ENCODE results near the gene DHRSX.

DNA sequence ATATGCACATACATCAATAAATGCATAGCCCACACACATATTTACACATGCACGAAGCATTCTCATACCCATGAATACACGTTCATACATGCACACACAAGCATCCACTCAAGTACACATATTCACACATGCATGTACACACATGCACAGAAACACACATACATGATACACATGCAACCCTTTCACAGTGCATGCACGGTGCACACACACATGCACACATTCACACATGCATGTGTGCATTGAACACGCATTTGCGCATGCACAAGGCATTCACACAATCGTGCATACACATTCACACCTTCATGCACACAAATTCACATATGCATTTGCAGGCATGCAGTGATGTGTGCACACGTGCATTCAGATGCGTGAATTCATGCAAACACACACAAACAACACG lies 324.5 kb downstream of the DHRSX start:
- TF ChIP-seq NFIC (IDR thresholded peaks at IDR 0.05) (no peak), KDM1A (IDR thresholded peaks at IDR 0.05) (no peak), CBX5 (IDR thresholded peaks at IDR 0.05; ENCODE audit: borderline replicate concordance, low read depth) (no peak), ZNF830 (CRISPR knock-in tag; IDR thresholded peaks at IDR 0.05) (no peak), IRF2 (CRISPR knock-in tag; IDR thresholded peaks at IDR 0.05) (no peak), RCOR1 (IDR thresholded peaks at IDR 0.05; ENCODE audit: borderline replicate concordance in 1 of 2, low read depth in 2 of 2, low read length in 2 of 2) (no peak), PHB2 (IDR thresholded peaks at IDR 0.05; ENCODE audit: low read depth) (no peak), SIN3A (IDR thresholded peaks at IDR 0.05; ENCODE audit: borderline replicate concordance in 2 of 2, control insufficient read depth in 1 of 2, low read depth in 2 of 2, low read length in 2 of 2) (no peak)
- TF ChIP-seq, protein P1, sequence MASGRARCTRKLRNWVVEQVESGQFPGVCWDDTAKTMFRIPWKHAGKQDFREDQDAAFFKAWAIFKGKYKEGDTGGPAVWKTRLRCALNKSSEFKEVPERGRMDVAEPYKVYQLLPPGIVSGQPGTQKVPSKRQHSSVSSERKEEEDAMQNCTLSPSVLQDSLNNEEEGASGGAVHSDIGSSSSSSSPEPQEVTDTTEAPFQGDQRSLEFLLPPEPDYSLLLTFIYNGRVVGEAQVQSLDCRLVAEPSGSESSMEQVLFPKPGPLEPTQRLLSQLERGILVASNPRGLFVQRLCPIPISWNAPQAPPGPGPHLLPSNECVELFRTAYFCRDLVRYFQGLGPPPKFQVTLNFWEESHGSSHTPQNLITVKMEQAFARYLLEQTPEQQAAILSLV (tag; IDR thresholded peaks at IDR 0.05) = no peak
- TF ChIP-seq, protein P2, sequence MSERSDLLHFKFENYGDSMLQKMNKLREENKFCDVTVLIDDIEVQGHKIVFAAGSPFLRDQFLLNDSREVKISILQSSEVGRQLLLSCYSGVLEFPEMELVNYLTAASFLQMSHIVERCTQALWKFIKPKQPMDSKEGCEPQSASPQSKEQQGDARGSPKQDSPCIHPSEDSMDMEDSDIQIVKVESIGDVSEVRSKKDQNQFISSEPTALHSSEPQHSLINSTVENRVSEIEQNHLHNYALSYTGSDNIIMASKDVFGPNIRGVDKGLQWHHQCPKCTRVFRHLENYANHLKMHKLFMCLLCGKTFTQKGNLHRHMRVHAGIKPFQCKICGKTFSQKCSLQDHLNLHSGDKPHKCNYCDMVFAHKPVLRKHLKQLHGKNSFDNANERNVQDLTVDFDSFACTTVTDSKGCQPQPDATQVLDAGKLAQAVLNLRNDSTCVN (CRISPR knock-in tag; IDR thresholded peaks at IDR 0.05) = no peak
- TF ChIP-seq, protein P3, sequence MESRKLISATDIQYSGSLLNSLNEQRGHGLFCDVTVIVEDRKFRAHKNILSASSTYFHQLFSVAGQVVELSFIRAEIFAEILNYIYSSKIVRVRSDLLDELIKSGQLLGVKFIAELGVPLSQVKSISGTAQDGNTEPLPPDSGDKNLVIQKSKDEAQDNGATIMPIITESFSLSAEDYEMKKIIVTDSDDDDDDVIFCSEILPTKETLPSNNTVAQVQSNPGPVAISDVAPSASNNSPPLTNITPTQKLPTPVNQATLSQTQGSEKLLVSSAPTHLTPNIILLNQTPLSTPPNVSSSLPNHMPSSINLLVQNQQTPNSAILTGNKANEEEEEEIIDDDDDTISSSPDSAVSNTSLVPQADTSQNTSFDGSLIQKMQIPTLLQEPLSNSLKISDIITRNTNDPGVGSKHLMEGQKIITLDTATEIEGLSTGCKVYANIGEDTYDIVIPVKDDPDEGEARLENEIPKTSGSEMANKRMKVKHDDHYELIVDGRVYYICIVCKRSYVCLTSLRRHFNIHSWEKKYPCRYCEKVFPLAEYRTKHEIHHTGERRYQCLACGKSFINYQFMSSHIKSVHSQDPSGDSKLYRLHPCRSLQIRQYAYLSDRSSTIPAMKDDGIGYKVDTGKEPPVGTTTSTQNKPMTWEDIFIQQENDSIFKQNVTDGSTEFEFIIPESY (CRISPR knock-in tag; IDR thresholded peaks at IDR 0.05) = no peak
